ENCODE data around the gene TMEM215. TPM values are rescaled to one million over a fixed set of nuclear protein-coding genes. Genes with fewer than 3 reads are reported as not detected.
"Not testable (repeated sequence)": the region's sequence is repeated elsewhere in the genome, so short reads cannot be mapped to it uniquely, and the experiment has no call there.

Gene TMEM215
- total and polyA plus RNA-seq, 2 donors (not counting 1 experiment from before 2014, with no cell fraction given) = not detected

DNA sequence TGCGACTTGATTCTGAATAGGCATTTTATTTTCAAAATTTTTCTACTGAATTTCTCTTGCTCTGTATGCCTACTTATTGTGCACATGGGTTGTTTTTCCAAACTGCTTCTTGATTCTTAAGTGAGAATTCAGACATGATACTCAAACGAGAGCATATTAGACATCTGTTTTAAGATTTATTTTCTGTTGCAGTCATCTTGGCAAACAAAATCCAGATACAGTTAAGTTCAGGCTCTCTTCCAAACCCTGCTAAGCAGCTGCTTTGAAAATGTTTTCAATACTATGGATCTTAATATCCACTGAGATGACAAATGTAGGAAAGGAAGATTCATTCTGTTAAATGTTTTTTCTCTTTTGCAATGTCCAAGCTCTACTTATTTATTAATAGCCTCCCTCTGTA is 4.5 kb downstream of the TMEM215 start:
- Histone ChIP-seq H3K79me2 (ENCODE audit: control insufficient read depth, insufficient read depth, low read length) (no peaks in the 10 kb centered on the region), H2AFZ (ENCODE audit: insufficient read depth, low read depth, low read length, poor library complexity, severe bottlenecking) (no peak overlapping the region), H4K20me1 (ENCODE audit: control insufficient read depth, insufficient read depth, low read length, poor library complexity, severe bottlenecking) (no peaks in the 10 kb centered on the region), H3K4me3 (ENCODE audit: control extremely low read depth in 1 of 5, extremely low read depth in 1 of 5, insufficient read depth in 1 of 5, low read depth in 2 of 5, low read length in 4 of 5) (no peak overlapping the region), H3K4me1 (ENCODE audit: control insufficient read depth in 2 of 2, insufficient read depth in 2 of 2, low read length in 2 of 2) (no peaks in the 10 kb centered on the region), H3K9ac (ENCODE audit: low read length) (no peak overlapping the region), H3K27ac (ENCODE audit: low read length in 2 of 2) (no peak overlapping the region), H3K9me3 (ENCODE audit: control extremely low read depth in 1 of 3, control insufficient read depth in 2 of 3, insufficient read depth in 1 of 3, low read length in 2 of 3) (peaks cover 0 to 11% (median 0%) of the 10 kb centered on the region in 3 donors), H3K27me3 (replicated peaks in 1 of 4; ENCODE audit: control extremely low read depth in 1 of 4, control insufficient read depth in 3 of 4, insufficient read depth in 4 of 4, low read length in 3 of 4) (peaks cover 0 to 16% (median 2%) of the 10 kb centered on the region in 4 experiments), H3K36me3 (replicated peaks in 1 of 2; ENCODE audit: control extremely low read depth in 1 of 2, control insufficient read depth in 1 of 2, extremely low read depth in 1 of 2, insufficient read depth in 2 of 2, low read length in 1 of 2) (no peaks in the 10 kb centered on the region), H3K4me2 (replicated peaks; ENCODE audit: low read depth, low read length, poor library complexity, severe bottlenecking) (no peak overlapping the region)
- ATAC-seq (ENCODE audit: low read depth) = no peak
- Mint-ChIP-seq H3K4me1 (no peaks in the 10 kb centered on the region), H3K27ac (no peak overlapping the region), H3K4me3 (no peak overlapping the region), H3K9me3 (ENCODE audit: insufficient read depth) (no peaks in the 10 kb centered on the region), H3K27me3 (peaks cover 36% of the 10 kb centered on the region)
- intact Hi-C loops (cut with micrococcal nuclease) = no loop called here
- POLR2A ChIA-PET = no interaction called here
- CTCF ChIA-PET = no interaction called here
- WGBS (ENCODE audit: insufficient coverage) = no CpG with 5 or more reads among the region's 2 CpGs
- TF ChIP-seq, protein P1, sequence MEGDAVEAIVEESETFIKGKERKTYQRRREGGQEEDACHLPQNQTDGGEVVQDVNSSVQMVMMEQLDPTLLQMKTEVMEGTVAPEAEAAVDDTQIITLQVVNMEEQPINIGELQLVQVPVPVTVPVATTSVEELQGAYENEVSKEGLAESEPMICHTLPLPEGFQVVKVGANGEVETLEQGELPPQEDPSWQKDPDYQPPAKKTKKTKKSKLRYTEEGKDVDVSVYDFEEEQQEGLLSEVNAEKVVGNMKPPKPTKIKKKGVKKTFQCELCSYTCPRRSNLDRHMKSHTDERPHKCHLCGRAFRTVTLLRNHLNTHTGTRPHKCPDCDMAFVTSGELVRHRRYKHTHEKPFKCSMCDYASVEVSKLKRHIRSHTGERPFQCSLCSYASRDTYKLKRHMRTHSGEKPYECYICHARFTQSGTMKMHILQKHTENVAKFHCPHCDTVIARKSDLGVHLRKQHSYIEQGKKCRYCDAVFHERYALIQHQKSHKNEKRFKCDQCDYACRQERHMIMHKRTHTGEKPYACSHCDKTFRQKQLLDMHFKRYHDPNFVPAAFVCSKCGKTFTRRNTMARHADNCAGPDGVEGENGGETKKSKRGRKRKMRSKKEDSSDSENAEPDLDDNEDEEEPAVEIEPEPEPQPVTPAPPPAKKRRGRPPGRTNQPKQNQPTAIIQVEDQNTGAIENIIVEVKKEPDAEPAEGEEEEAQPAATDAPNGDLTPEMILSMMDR (IDR thresholded peaks at IDR 0.05) = no peak
- no peak for TF ChIP-seq EZH2 (IDR thresholded peaks at IDR 0.05; ENCODE audit: borderline replicate concordance, insufficient read depth, low read depth, low read length, poor library complexity, severe bottlenecking)
- DNase-seq = no peak

GRCh38 chr9:32796015-32796414 is 12.7 kb downstream of the TMEM215 start:
- H4K20me1 ChIP-seq (ENCODE audit: control insufficient read depth, insufficient read depth, low read length, poor library complexity, severe bottlenecking); H3K27ac ChIP-seq (ENCODE audit: low read length in 2 of 2); ATAC-seq (ENCODE audit: low read depth); H3K4me1 ChIP-seq (ENCODE audit: control insufficient read depth in 2 of 2, insufficient read depth in 2 of 2, low read length in 2 of 2); H3K4me2 ChIP-seq (replicated peaks; ENCODE audit: low read depth, low read length, poor library complexity, severe bottlenecking); DNase-seq; H3K27me3 ChIP-seq (replicated peaks in 1 of 4; ENCODE audit: control extremely low read depth in 1 of 4, control insufficient read depth in 3 of 4, insufficient read depth in 4 of 4, low read length in 3 of 4); H3K9ac ChIP-seq (ENCODE audit: low read length); H3K27ac Mint-ChIP-seq; H3K36me3 ChIP-seq (replicated peaks in 1 of 2; ENCODE audit: control extremely low read depth in 1 of 2, control insufficient read depth in 1 of 2, extremely low read depth in 1 of 2, insufficient read depth in 2 of 2, low read length in 1 of 2); POLR2A ChIA-PET; H3K9me3 ChIP-seq (ENCODE audit: control extremely low read depth in 1 of 3, control insufficient read depth in 2 of 3, insufficient read depth in 1 of 3, low read length in 2 of 3); CTCF ChIA-PET; H3K79me2 ChIP-seq (ENCODE audit: control insufficient read depth, insufficient read depth, low read length); H2AFZ ChIP-seq (ENCODE audit: insufficient read depth, low read depth, low read length, poor library complexity, severe bottlenecking); H3K4me3 ChIP-seq (ENCODE audit: control extremely low read depth in 1 of 5, extremely low read depth in 1 of 5, insufficient read depth in 1 of 5, low read depth in 2 of 5, low read length in 4 of 5); intact Hi-C loops (cut with micrococcal nuclease); H3K4me3 Mint-ChIP-seq; H3K4me1 Mint-ChIP-seq: not testable (repeated sequence)
- WGBS (ENCODE audit: insufficient coverage) = 50% methylated on average over 3 of the region's 3 CpGs
- H3K9me3 Mint-ChIP-seq (ENCODE audit: insufficient read depth) = peaks cover 13% of the 10 kb centered on the region
- peaks cover 19% of the 10 kb centered on the region for H3K27me3 Mint-ChIP-seq

Data from B cell (primary cell).